GM10248 (cell line): Measurements from ENCODE around the gene MTA1.

ENCODE experiments used
- CTCF ChIA-PET: fragments of 300-600 bp; sonication (Branson Sonifier 250); formaldehyde crosslinking; extraction: SDS; loops from one replicate; lab custom pipeline; 2021; ENCODE audit warnings: antibody characterized with exemption; lab: Yijun Ruan, JAX
- POLR2A ChIA-PET: fragments of 350-650 bp; sonication (Branson Sonifier 250); formaldehyde crosslinking; extraction: SDS; loops from one replicate; lab custom pipeline; 2020; ENCODE audit warnings: antibody characterized with exemption; lab: Yijun Ruan, JAX
- DNase-seq: peaks from one replicate; pipeline ENCODE4 v3.0.0; 2012; ENCODE audit errors: extremely low spot score
- TF ChIP-seq, protein P1 (sequence below): IDR thresholded peaks from 2 replicates; pipeline ENCODE4 v1.5.1; 2012; ENCODE audit warnings: mild to moderate bottlenecking, low read depth; ENCODE audit errors: extremely low read depth, missing control alignments, control extremely low read depth

The MTA1 gene

DNA sequence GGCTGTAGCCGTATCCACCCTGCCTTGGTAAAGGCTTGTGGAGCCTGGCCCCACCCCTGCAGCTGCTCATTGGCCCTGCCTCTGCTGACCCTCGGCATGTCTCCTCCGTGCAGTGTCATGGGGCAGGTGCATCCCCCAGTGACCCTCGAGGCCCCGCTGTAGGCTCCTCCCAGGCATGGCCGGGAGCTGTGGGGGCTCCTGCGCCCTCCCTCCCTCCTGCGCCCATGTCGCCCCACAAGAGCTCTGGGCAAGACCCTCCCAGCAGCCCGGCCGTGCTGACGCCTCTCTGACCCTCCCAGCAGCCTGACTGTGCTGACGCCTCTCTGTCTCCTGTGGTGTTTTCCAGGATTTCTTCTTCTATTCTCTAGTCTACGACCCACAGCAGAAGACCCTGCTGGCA is 34.2 kb downstream of the MTA1 start:
- ChIA-PET POLR2A (no interaction called here), CTCF (interaction anchor here (1.8 kb wide), 1 partner anchor 27 kb away, joined by 8 read pairs; no protein-coding TSS in a partner anchor)
- no peak for DNase-seq
- TF ChIP-seq, protein P1, sequence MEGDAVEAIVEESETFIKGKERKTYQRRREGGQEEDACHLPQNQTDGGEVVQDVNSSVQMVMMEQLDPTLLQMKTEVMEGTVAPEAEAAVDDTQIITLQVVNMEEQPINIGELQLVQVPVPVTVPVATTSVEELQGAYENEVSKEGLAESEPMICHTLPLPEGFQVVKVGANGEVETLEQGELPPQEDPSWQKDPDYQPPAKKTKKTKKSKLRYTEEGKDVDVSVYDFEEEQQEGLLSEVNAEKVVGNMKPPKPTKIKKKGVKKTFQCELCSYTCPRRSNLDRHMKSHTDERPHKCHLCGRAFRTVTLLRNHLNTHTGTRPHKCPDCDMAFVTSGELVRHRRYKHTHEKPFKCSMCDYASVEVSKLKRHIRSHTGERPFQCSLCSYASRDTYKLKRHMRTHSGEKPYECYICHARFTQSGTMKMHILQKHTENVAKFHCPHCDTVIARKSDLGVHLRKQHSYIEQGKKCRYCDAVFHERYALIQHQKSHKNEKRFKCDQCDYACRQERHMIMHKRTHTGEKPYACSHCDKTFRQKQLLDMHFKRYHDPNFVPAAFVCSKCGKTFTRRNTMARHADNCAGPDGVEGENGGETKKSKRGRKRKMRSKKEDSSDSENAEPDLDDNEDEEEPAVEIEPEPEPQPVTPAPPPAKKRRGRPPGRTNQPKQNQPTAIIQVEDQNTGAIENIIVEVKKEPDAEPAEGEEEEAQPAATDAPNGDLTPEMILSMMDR, result no peak

DNA sequence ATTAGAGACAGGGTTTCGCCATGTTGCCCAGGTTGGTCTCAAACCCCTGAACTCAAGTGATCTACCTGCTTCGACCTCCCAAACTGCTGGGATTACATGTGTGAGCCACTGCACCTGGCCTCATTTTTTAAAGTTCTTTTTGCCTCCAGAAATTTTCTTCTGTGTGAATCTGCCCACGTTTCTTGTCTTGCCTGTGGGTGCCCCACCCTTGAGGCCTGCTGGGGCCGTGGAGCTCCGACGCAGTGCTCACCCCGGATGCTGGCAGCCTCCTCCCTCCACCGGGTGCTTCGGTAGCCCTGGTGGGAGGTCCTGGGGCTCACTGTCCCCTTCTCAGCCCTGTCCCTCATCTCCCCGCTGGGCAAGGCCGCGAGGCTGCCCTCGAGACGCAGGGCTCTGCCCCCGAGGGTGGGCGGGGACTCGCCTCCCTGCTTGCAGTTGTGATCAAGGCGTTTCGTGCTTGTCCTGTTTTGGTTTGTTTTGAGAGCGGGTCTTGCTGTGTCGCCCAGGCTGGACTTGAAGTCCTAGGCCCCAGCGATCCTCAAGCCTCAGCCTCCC is 35.5 kb downstream of the MTA1 start:
- no peak for DNase-seq
- ChIA-PET POLR2A (no interaction called here), CTCF (no interaction called here)
- TF ChIP-seq, protein P1, result no peak

DNA sequence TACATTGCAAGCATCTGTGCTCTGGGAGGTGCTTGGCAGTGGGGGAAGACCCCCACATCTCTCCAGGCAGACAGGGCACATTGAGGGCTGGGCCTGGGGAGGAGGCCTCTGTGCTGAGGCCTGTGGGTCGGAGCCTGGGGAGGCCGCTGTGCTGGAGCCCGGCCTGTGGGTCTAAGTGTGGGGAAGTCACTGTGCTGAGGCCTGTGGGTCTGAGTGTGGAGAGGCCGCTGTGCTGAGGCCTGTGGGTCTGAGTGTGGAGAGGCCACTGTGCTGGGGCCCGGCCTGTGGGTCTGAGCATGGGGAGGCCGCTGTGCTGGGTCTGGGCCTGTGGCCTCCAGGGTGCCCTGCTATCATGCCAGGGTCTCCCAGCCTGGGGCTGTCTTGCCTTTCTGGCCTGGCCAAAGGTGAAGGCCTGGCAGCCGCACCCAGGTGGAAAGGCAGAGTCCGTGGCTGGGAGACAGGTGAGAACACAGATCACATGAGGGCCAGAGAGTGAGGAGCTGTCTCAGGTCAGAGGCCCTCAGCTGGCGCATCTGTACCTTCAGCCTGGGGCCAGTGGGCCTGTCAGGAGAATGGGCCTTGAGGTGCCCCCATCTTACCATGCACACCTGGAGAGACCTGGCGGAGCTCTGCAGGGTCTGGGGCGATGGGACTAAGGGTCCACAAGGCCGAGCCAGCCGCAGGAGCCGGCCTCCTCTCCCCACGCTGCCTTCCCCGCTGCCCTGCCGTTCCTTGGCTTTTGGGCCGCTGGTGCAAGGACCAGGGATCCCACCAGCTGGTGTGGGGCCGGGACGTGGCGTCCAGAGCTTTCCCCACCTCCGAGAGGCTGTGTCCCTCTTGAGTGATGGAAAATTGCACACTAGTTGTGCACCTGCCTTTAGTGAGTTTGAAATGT is 36.4 kb downstream of the MTA1 start:
- TF ChIP-seq, protein P1, result no peak
- ChIA-PET POLR2A (no interaction called here), CTCF (interaction anchor here (1.0 to 1.6 kb wide), 4 partner anchors 7 to 85 kb away, joined by 3 to 7 read pairs (median 6); no protein-coding TSS in a partner anchor)

DNA sequence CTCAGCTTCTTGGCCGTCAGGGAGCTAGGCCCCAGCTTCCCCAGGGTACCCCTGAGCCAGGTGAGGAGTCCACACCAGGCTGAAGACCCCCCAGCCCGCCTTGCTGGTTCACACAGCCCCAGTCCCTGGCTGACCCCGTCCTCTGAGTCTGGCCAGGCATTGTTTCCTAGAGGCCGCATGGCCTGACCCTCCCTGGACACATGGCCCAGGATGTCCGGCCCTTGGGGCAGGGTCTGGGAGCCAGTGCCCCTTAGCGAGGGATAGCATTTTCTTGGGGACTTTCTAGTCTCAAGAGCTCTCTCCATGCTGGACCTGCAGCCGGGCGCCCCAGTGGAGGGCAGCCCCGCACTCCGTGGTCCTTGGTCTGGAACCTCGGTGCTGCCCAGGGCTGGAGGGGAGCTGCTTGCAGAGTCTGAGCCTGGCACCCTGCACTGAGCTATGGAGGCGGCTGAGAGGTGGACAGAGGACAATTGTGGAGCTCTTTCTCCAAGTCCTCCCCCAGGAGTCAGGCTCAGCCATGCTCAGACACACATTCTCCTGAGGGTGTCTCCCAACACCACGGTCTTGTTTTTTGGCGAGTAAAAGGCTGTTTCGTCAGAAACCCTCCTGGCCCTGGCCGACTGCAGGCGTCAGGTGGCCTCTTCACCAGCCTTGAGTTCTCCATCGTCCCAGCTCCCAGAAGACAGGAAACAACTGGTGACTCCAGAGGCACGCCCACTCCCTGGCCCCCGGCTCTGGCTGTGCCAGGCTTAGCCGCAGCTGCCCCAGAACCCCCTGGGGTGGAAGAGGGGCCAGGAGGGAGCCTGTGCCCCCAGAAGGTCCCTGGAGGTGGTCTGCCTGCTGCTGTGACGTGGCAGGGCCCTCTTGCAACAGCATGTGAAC is 37.4 kb downstream of the MTA1 start:
- CTCF ChIA-PET, result interaction anchor here (0.7 to 1.6 kb wide), 8 partner anchors 8 to 86 kb away, joined by 3 to 7 read pairs (median 4); no protein-coding TSS in a partner anchor
- POLR2A ChIA-PET, result no interaction called here
- TF ChIP-seq, protein P1, result no peak
- DNase-seq, result no peak

More for the DNA sequence above, 36.4 kb downstream of the MTA1 start:
- no peak for DNase-seq

DNA sequence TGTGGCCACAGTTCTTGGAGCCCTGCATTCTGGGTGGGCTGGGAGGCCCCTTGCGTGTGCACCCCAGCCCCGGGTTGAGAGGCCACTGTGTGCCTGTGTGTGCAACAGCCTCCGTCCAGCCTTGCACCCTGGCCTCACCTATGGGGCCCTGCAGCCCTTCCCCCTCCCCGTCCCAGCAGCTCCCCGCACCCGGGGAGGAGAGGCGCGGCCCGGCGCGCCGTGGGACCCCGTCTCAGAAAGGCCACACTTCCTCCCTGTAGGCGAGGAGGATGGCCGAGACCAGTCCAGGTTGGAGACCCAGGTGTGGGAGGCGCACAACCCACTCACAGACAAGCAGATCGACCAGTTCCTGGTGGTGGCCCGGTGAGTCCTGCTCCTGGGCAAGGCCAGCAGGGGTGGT is 38.4 kb downstream of the MTA1 start:
- DNase-seq, result no peak
- TF ChIP-seq, protein P1, result no peak
- ChIA-PET CTCF (interaction anchor here (0.7 to 1.6 kb wide), 3 partner anchors 23 to 70 kb away, joined by 3 to 7 read pairs (median 3); no protein-coding TSS in a partner anchor), POLR2A (no interaction called here)

DNA sequence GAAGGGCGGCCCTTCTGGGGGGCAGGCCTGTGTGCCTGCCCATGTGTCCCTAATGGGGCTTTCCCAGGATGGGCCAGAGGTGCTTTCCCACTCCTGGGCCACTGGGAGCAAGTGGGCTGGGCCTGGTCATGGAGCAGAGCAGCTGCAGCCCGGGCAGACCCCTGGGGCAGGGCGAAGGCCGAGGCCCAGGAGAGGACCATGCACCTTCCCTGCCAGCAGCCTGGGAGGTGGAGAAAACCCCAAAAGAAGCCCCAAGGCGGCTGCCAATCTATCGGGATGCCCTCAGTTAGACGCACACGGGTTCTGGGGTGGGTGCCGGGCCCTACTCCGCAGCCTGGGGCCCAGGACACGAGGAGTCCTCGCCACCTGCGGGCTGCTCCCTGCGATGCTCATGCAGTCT is 38.9 kb downstream of the MTA1 start:
- POLR2A ChIA-PET, result no interaction called here
- TF ChIP-seq, protein P1, result no peak
- CTCF ChIA-PET, result no interaction called here
- no peak for DNase-seq
